ENCODE data around the gene RCL1. TPM values are rescaled to one million over a fixed set of nuclear protein-coding genes. Genes with fewer than 3 reads are reported as not detected.

The RCL1 gene
- total RNA-seq, 2 experiments from 2014 or later: 24.5 to 28.6 TPM

- POLR2A ChIA-PET: interaction anchor here (0.7 to 1.2 kb wide), 3 partner anchors 18 to 541 kb away, joined by 3 to 4 read pairs (median 3); no protein-coding TSS in a partner anchor
- no peaks in the 10 kb centered on the region for H3K27me3 Mint-ChIP-seq
- ATAC-seq (no peak), DNase-seq (no peak)
- H3K4me3 Mint-ChIP-seq: no peak overlapping the region
- no peak for TF ChIP-seq CTCF (IDR thresholded peaks at IDR 0.05)
- no peaks in the 10 kb centered on the region for H3K9me3 Mint-ChIP-seq
- H3K4me1 Mint-ChIP-seq (ENCODE audit: low read depth): peaks cover 71% of the 10 kb centered on the region
- intact Hi-C loops (cut with micrococcal nuclease): no loop called here
- CTCF ChIA-PET: no interaction called here
- H3K27ac Mint-ChIP-seq: peak overlapping the region; percentile 3
- H3K36me3 Mint-ChIP-seq (ENCODE audit: low read depth): peaks cover 69% of the 10 kb centered on the region
These were observed 43.9 kb downstream of the RCL1 start for GRCh38 chr9:4836676-4837075.

- POLR2A ChIA-PET: interaction anchor here (0.7 to 1.2 kb wide), 4 partner anchors 19 to 540 kb away, joined by 3 to 4 read pairs (median 3); no protein-coding TSS in a partner anchor
- CTCF ChIA-PET: interaction anchor here (0.9 to 1.5 kb wide), 4 partner anchors 75 to 150 kb away, joined by 3 to 8 read pairs (median 4); no protein-coding TSS in a partner anchor
These were observed 44.8 kb downstream of the RCL1 start for GRCh38 chr9:4837261-4838188.

GRCh38 chr9:4838189-4838546, 45.4 kb downstream of the RCL1 start:
- intact Hi-C loops (cut with micrococcal nuclease): no loop called here
- peaks cover 65% of the 10 kb centered on the region for H3K4me1 Mint-ChIP-seq (ENCODE audit: low read depth)

More at GRCh38 chr9:4837261-4838188, 44.8 kb downstream of the RCL1 start:
- no peaks in the 10 kb centered on the region for H3K27me3 Mint-ChIP-seq
- H3K4me1 Mint-ChIP-seq (ENCODE audit: low read depth): peaks cover 70% of the 10 kb centered on the region
- intact Hi-C loops (cut with micrococcal nuclease): no loop called here
- H3K36me3 Mint-ChIP-seq (ENCODE audit: low read depth): peaks cover 70% of the 10 kb centered on the region
- DNase-seq: no peak
- ATAC-seq: no peak
- no peak overlapping the region for H3K4me3 Mint-ChIP-seq
- TF ChIP-seq CTCF (IDR thresholded peaks at IDR 0.05): no peak
- no peaks in the 10 kb centered on the region for H3K9me3 Mint-ChIP-seq
- H3K27ac Mint-ChIP-seq: peak overlapping the region; percentile 28

GRCh38 chr9:4839470-4839912, 46.7 kb downstream of the RCL1 start:
- CTCF ChIA-PET: interaction anchor here (0.8 kb wide), 1 partner anchor 80 kb away, joined by 3 read pairs; no protein-coding TSS in a partner anchor
- no peak for TF ChIP-seq CTCF (IDR thresholded peaks at IDR 0.05)
- peaks cover 61% of the 10 kb centered on the region for H3K36me3 Mint-ChIP-seq (ENCODE audit: low read depth)

More at GRCh38 chr9:4838189-4838546, 45.4 kb downstream of the RCL1 start:
- no peak for TF ChIP-seq CTCF (IDR thresholded peaks at IDR 0.05)
- DNase-seq: peak; percentile 37
- peak; percentile 57 for ATAC-seq
- Mint-ChIP-seq H3K27ac (peak overlapping the region; percentile 7), H3K27me3 (no peaks in the 10 kb centered on the region), H3K36me3 (ENCODE audit: low read depth) (peaks cover 69% of the 10 kb centered on the region), H3K4me3 (no peak overlapping the region), H3K9me3 (no peaks in the 10 kb centered on the region)
- ChIA-PET POLR2A (interaction anchor here (0.6 kb wide), 1 partner anchor 14 kb away, joined by 3 read pairs; no protein-coding TSS in a partner anchor), CTCF (interaction anchor here (0.9 to 1.5 kb wide), 4 partner anchors 76 to 149 kb away, joined by 3 to 8 read pairs (median 4); no protein-coding TSS in a partner anchor)

More at GRCh38 chr9:4839470-4839912, 46.7 kb downstream of the RCL1 start:
- intact Hi-C loops (cut with micrococcal nuclease): no loop called here
- no peak for ATAC-seq
- no peak for DNase-seq
- Mint-ChIP-seq H3K4me3 (no peak overlapping the region), H3K27me3 (no peaks in the 10 kb centered on the region), H3K9me3 (no peaks in the 10 kb centered on the region), H3K4me1 (ENCODE audit: low read depth) (peaks cover 52% of the 10 kb centered on the region), H3K27ac (peak overlapping the region; percentile 32)
- POLR2A ChIA-PET: interaction anchor here (0.9 to 1.6 kb wide), 3 partner anchors 14 to 99 kb away, joined by 3 to 4 read pairs (median 3); partner anchors contain the start of gene AK3

Data from activated CD8-positive, alpha-beta T cell treated with anti-CD3 and anti-CD28 coated beads for 36 hours (primary cell).